SK-N-SH treated with all-trans-retinoic acid at 6 μM for 48 hours (cell line): ENCODE measurements around the gene CRYBG1.

Experiments used
- ARNTL ChIP-seq: fragments of 450-650 bp; formaldehyde crosslinking; IDR thresholded peaks from 2 replicates; pipeline ENCODE4 v1.5.0; 2020; ENCODE audit warnings: low read depth, mild to moderate bottlenecking, moderate library complexity, borderline replicate concordance
- CSDC2 ChIP-seq: fragments of 250-450 bp; sonication (Bioruptor Pico); IDR thresholded peaks from 2 replicates; pipeline ENCODE4 v1.5.0; 2020; ENCODE audit warnings: mild to moderate bottlenecking, moderate library complexity
- GLIS3 ChIP-seq: fragments of 250-450 bp; sonication (Bioruptor Pico); IDR thresholded peaks from 2 replicates; pipeline ENCODE4 v1.5.0; 2020; ENCODE audit warnings: mild to moderate bottlenecking, moderate library complexity
- OSR1 ChIP-seq: fragments of 250-450 bp; sonication (Bioruptor Pico); IDR thresholded peaks from 2 replicates; pipeline ENCODE4 v1.8.0; 2022; ENCODE audit warnings: moderate library complexity, mild to moderate bottlenecking, inconsistent platforms
- PPARA ChIP-seq: fragments of 250-450 bp; sonication (Bioruptor Pico); IDR thresholded peaks from 2 replicates; pipeline ENCODE4 v1.5.0; 2020; ENCODE audit warnings: mild to moderate bottlenecking, borderline replicate concordance
- RARB ChIP-seq: fragments of 250-450 bp; sonication (Bioruptor Pico); IDR thresholded peaks from 2 replicates; pipeline ENCODE4 v1.8.0; 2021; ENCODE audit warnings: mild to moderate bottlenecking, moderate library complexity
- SNAI2 ChIP-seq: fragments of 250-450 bp; sonication (Bioruptor Pico); IDR thresholded peaks from 2 replicates; pipeline ENCODE4 v1.5.0; 2020; ENCODE audit warnings: mild to moderate bottlenecking, moderate library complexity
- TCF4 ChIP-seq: fragments of 250-450 bp; sonication (Bioruptor Pico); IDR thresholded peaks from 2 replicates; pipeline ENCODE4 v1.8.0; 2021; ENCODE audit warnings: mild to moderate bottlenecking, moderate library complexity, borderline replicate concordance
- ZC3H10 ChIP-seq: fragments of 250-450 bp; sonication (Bioruptor Pico); IDR thresholded peaks from 2 replicates; pipeline ENCODE4 v1.5.1; 2021; ENCODE audit warnings: mild to moderate bottlenecking, moderate library complexity
- ZFP3 ChIP-seq: fragments of 250-450 bp; sonication (Bioruptor Pico); IDR thresholded peaks from 2 replicates; pipeline ENCODE4 v1.5.0; 2020; ENCODE audit warnings: mild to moderate bottlenecking, moderate library complexity
- ZNF70 ChIP-seq: fragments of 450-650 bp; formaldehyde crosslinking; IDR thresholded peaks from 2 replicates; pipeline ENCODE4 v1.5.0; 2020; ENCODE audit warnings: mild to moderate bottlenecking, moderate library complexity
- TF ChIP-seq, protein P1 (sequence below): fragments of 250-450 bp; sonication (Bioruptor Pico); IDR thresholded peaks from 2 replicates; pipeline ENCODE4 v1.5.1; 2021; ENCODE audit warnings: mild to moderate bottlenecking, moderate library complexity
- TF ChIP-seq, protein P2 (sequence below): fragments of 250-450 bp; sonication (Bioruptor Pico); IDR thresholded peaks from 2 replicates; pipeline ENCODE4 v1.8.0; 2020; ENCODE audit warnings: mild to moderate bottlenecking, moderate library complexity, borderline replicate concordance
- TF ChIP-seq, protein P3 (sequence below): fragments of 250-450 bp; sonication (Bioruptor Pico); IDR thresholded peaks from 2 replicates; pipeline ENCODE4 v1.8.0; 2021; ENCODE audit warnings: low read depth, mild to moderate bottlenecking, moderate library complexity, borderline replicate concordance

DNA sequence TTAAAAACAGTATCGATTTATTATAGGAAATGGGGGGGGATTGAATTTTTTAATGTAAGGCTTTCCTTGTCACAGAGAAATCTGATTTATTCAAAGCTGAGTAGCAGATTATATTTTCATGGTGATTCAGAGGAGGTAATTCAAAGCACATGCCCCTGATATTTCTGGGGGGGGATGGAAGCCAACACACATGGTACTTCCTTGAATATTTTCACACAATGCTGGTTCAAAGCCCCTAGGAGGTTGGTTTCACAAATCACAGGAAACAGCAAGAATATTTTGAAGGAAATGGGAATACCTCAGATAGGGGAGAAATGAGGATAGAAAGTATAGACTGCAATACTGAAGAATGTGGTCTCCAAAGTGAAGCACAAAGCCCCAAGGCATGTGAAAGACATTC, 170.0 kb downstream of the CRYBG1 start:
- no peak for TF ChIP-seq ARNTL
- TF ChIP-seq RARB (CRISPR knock-in tag): no peak
- no peak for TF ChIP-seq ZFP3
- TF ChIP-seq, protein P1, sequence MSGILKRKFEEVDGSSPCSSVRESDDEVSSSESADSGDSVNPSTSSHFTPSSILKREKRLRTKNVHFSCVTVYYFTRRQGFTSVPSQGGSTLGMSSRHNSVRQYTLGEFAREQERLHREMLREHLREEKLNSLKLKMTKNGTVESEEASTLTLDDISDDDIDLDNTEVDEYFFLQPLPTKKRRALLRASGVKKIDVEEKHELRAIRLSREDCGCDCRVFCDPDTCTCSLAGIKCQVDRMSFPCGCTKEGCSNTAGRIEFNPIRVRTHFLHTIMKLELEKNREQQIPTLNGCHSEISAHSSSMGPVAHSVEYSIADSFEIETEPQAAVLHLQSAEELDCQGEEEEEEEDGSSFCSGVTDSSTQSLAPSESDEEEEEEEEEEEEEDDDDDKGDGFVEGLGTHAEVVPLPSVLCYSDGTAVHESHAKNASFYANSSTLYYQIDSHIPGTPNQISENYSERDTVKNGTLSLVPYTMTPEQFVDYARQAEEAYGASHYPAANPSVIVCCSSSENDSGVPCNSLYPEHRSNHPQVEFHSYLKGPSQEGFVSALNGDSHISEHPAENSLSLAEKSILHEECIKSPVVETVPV (CRISPR knock-in tag): no peak
- TF ChIP-seq OSR1 (CRISPR knock-in tag): no peak
- no peak for TF ChIP-seq GLIS3 (CRISPR knock-in tag)
- no peak for TF ChIP-seq TCF4 (CRISPR knock-in tag)
- no peak for TF ChIP-seq CSDC2
- no peak for TF ChIP-seq PPARA (CRISPR knock-in tag)
- no peak for TF ChIP-seq ZC3H10 (CRISPR knock-in tag)
- no peak for TF ChIP-seq SNAI2 (CRISPR knock-in tag)
- TF ChIP-seq, protein P2, sequence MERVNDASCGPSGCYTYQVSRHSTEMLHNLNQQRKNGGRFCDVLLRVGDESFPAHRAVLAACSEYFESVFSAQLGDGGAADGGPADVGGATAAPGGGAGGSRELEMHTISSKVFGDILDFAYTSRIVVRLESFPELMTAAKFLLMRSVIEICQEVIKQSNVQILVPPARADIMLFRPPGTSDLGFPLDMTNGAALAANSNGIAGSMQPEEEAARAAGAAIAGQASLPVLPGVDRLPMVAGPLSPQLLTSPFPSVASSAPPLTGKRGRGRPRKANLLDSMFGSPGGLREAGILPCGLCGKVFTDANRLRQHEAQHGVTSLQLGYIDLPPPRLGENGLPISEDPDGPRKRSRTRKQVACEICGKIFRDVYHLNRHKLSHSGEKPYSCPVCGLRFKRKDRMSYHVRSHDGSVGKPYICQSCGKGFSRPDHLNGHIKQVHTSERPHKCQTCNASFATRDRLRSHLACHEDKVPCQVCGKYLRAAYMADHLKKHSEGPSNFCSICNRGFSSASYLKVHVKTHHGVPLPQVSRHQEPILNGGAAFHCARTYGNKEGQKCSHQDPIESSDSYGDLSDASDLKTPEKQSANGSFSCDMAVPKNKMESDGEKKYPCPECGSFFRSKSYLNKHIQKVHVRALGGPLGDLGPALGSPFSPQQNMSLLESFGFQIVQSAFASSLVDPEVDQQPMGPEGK (CRISPR knock-in tag): no peak
- TF ChIP-seq, protein P3, sequence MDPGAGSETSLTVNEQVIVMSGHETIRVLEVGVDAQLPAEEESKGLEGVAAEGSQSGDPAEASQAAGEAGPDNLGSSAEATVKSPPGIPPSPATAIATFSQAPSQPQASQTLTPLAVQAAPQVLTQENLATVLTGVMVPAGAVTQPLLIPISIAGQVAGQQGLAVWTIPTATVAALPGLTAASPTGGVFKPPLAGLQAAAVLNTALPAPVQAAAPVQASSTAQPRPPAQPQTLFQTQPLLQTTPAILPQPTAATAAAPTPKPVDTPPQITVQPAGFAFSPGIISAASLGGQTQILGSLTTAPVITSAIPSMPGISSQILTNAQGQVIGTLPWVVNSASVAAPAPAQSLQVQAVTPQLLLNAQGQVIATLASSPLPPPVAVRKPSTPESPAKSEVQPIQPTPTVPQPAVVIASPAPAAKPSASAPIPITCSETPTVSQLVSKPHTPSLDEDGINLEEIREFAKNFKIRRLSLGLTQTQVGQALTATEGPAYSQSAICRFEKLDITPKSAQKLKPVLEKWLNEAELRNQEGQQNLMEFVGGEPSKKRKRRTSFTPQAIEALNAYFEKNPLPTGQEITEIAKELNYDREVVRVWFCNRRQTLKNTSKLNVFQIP (CRISPR knock-in tag): no peak
- TF ChIP-seq ZNF70 (CRISPR knock-in tag): no peak
